ENCODE measurements around the gene AEBP1. TPM values are rescaled to one million over a fixed set of nuclear protein-coding genes. Genes with fewer than 3 reads are reported as not detected.

The AEBP1 gene
- total RNA-seq, 1 donor from 2014 or later = 422 TPM

GRCh38 chr7:44134943-44135628 lies 30.9 kb downstream of the AEBP1 start:
- H3K36me3 Mint-ChIP-seq (ENCODE audit: low read depth) = no peaks in the 10 kb centered on the region
- H3K4me1 Mint-ChIP-seq (ENCODE audit: low read depth) = peaks cover 9% of the 10 kb centered on the region
- H3K27me3 Mint-ChIP-seq (ENCODE audit: low read depth) = peaks cover 2% of the 10 kb centered on the region
- TF ChIP-seq, protein P1, sequence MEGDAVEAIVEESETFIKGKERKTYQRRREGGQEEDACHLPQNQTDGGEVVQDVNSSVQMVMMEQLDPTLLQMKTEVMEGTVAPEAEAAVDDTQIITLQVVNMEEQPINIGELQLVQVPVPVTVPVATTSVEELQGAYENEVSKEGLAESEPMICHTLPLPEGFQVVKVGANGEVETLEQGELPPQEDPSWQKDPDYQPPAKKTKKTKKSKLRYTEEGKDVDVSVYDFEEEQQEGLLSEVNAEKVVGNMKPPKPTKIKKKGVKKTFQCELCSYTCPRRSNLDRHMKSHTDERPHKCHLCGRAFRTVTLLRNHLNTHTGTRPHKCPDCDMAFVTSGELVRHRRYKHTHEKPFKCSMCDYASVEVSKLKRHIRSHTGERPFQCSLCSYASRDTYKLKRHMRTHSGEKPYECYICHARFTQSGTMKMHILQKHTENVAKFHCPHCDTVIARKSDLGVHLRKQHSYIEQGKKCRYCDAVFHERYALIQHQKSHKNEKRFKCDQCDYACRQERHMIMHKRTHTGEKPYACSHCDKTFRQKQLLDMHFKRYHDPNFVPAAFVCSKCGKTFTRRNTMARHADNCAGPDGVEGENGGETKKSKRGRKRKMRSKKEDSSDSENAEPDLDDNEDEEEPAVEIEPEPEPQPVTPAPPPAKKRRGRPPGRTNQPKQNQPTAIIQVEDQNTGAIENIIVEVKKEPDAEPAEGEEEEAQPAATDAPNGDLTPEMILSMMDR (IDR thresholded peaks at IDR 0.05) = no peak
- no peak overlapping the region for H3K27ac Mint-ChIP-seq (ENCODE audit: unreplicated experiment)
- no peaks in the 10 kb centered on the region for H3K9me3 Mint-ChIP-seq (ENCODE audit: low read depth)
- H3K4me3 Mint-ChIP-seq (ENCODE audit: unreplicated experiment) = no peak overlapping the region
- DNase-seq (ENCODE audit: low spot score) = peak; percentile 44

DNA sequence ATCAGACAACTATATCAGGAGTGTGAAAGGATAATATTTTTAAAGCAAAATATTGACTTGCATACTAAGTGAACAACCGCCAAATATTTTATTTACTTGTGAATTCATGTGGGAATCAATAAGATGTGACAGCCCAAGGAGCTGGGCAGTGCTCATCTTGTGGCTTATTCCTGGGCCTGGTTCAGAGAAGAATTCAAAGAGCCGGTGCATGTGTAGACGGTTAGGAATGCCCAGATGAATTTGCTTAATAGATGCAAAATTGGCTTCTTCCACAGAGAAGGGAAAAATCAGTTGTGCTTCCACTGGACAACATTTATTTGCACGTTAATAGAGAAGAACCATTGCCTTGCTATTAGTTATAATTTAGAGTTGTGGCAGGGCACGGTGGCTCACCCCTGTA lies 32.6 kb downstream of the AEBP1 start:
- H3K36me3 Mint-ChIP-seq (ENCODE audit: low read depth) = no peaks in the 10 kb centered on the region
- no peaks in the 10 kb centered on the region for H3K9me3 Mint-ChIP-seq (ENCODE audit: low read depth)
- H3K4me1 Mint-ChIP-seq (ENCODE audit: low read depth) = peaks cover 6% of the 10 kb centered on the region
- no peak overlapping the region for H3K27ac Mint-ChIP-seq (ENCODE audit: unreplicated experiment)
- TF ChIP-seq, protein P1 (IDR thresholded peaks at IDR 0.05) = no peak
- DNase-seq (ENCODE audit: low spot score) = no peak
- peaks cover 2% of the 10 kb centered on the region for H3K27me3 Mint-ChIP-seq (ENCODE audit: low read depth)
- H3K4me3 Mint-ChIP-seq (ENCODE audit: unreplicated experiment) = no peak overlapping the region

GRCh38 chr7:44138698-44139097 lies 34.6 kb downstream of the AEBP1 start:
- no peaks in the 10 kb centered on the region for H3K4me1 Mint-ChIP-seq (ENCODE audit: low read depth)
- H3K27ac Mint-ChIP-seq (ENCODE audit: unreplicated experiment) = no peak overlapping the region
- H3K27me3 Mint-ChIP-seq (ENCODE audit: low read depth) = peaks cover 2% of the 10 kb centered on the region
- H3K36me3 Mint-ChIP-seq (ENCODE audit: low read depth) = no peaks in the 10 kb centered on the region
- H3K9me3 Mint-ChIP-seq (ENCODE audit: low read depth) = no peaks in the 10 kb centered on the region
- DNase-seq (ENCODE audit: low spot score) = no peak
- no peak overlapping the region for H3K4me3 Mint-ChIP-seq (ENCODE audit: unreplicated experiment)
- TF ChIP-seq, protein P1 (IDR thresholded peaks at IDR 0.05) = no peak

GRCh38 chr7:44139311-44140010 lies 35.3 kb downstream of the AEBP1 start:
- H3K4me3 Mint-ChIP-seq (ENCODE audit: unreplicated experiment) = no peak overlapping the region
- peaks cover 2% of the 10 kb centered on the region for H3K27me3 Mint-ChIP-seq (ENCODE audit: low read depth)
- no peaks in the 10 kb centered on the region for H3K36me3 Mint-ChIP-seq (ENCODE audit: low read depth)
- H3K27ac Mint-ChIP-seq (ENCODE audit: unreplicated experiment) = no peak overlapping the region
- TF ChIP-seq, protein P1 (IDR thresholded peaks at IDR 0.05) = no peak
- no peaks in the 10 kb centered on the region for H3K9me3 Mint-ChIP-seq (ENCODE audit: low read depth)
- no peak for DNase-seq (ENCODE audit: low spot score)
- no peaks in the 10 kb centered on the region for H3K4me1 Mint-ChIP-seq (ENCODE audit: low read depth)

DNA sequence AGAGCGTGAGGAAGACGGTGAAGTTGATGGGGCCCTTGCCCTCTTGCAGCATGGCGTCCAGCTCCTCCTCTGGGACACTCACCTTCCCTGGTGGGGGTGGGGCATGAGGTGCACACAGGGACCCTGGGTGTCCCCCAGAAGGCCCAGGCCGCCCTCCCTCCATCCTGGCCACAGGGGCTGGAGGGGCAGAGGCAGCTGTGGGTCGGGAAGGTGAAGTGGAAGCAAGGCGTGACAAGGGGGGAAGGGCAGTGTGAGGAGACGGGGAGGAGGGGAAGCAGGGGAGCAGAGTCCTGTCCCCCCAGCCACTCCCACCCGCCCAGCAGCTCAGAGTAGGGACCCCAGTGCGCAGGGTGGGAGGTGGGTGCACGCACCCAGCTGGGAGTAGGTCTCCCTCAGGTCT lies 36.2 kb downstream of the AEBP1 start:
- TF ChIP-seq, protein P1 (IDR thresholded peaks at IDR 0.05) = no peak
- no peaks in the 10 kb centered on the region for H3K9me3 Mint-ChIP-seq (ENCODE audit: low read depth)
- H3K4me1 Mint-ChIP-seq (ENCODE audit: low read depth) = no peaks in the 10 kb centered on the region
- DNase-seq (ENCODE audit: low spot score) = no peak
- H3K27me3 Mint-ChIP-seq (ENCODE audit: low read depth) = peaks cover 2% of the 10 kb centered on the region
- no peak overlapping the region for H3K27ac Mint-ChIP-seq (ENCODE audit: unreplicated experiment)
- no peak overlapping the region for H3K4me3 Mint-ChIP-seq (ENCODE audit: unreplicated experiment)
- H3K36me3 Mint-ChIP-seq (ENCODE audit: low read depth) = no peaks in the 10 kb centered on the region

All from chondrocyte (in vitro differentiated cells).